Measurements from ENCODE around the gene PUDP.

GRCh38 chrX:7045238-7045955, 102.6 kb downstream of the PUDP start:
- TF ChIP-seq, protein P1, sequence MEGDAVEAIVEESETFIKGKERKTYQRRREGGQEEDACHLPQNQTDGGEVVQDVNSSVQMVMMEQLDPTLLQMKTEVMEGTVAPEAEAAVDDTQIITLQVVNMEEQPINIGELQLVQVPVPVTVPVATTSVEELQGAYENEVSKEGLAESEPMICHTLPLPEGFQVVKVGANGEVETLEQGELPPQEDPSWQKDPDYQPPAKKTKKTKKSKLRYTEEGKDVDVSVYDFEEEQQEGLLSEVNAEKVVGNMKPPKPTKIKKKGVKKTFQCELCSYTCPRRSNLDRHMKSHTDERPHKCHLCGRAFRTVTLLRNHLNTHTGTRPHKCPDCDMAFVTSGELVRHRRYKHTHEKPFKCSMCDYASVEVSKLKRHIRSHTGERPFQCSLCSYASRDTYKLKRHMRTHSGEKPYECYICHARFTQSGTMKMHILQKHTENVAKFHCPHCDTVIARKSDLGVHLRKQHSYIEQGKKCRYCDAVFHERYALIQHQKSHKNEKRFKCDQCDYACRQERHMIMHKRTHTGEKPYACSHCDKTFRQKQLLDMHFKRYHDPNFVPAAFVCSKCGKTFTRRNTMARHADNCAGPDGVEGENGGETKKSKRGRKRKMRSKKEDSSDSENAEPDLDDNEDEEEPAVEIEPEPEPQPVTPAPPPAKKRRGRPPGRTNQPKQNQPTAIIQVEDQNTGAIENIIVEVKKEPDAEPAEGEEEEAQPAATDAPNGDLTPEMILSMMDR (IDR thresholded peaks at IDR 0.05; ENCODE audit: low read length): no peak
- no peak for TF ChIP-seq EZH2 (IDR thresholded peaks at IDR 0.05; ENCODE audit: borderline replicate concordance, low read length)

Measured in OCI-LY1 (cell line).